Measurements from ENCODE around the gene TBC1D16. TPM values are rescaled to one million over a fixed set of nuclear protein-coding genes. Genes with fewer than 3 reads are reported as not detected.

Gene TBC1D16
- total RNA-seq, 2 donors from 2014 or later = 45.9 to 52.1 TPM

GRCh38 chr17:80010283-80010858 is 25.3 kb downstream of the TBC1D16 start:
- Histone ChIP-seq H3K27ac (no peak overlapping the region), H3K4me1 (ENCODE audit: control insufficient read depth in 1 of 2, low read depth in 2 of 2) (peaks cover 7 to 19% of the 10 kb centered on the region in 2 donors), H3K27me3 (replicated peaks; ENCODE audit: insufficient read depth) (no peaks in the 10 kb centered on the region), H3K9me3 (no peaks in the 10 kb centered on the region), H3K36me3 (peaks cover 19% of the 10 kb centered on the region), H3K4me3 (no peak overlapping the region)
- ATAC-seq (ENCODE audit: insufficient number of reproducible peaks, low FRiP score, low read depth) = no peak
- no peak for DNase-seq (ENCODE audit: low spot score)
- TF ChIP-seq CTCF (IDR thresholded peaks at IDR 0.05) = no peak

- H3K4me3 ChIP-seq = no peak overlapping the region
- DNase-seq (ENCODE audit: low spot score) (no peak), ATAC-seq (ENCODE audit: insufficient number of reproducible peaks, low FRiP score, low read depth) (no peak)
- peaks cover 19% of the 10 kb centered on the region for H3K36me3 ChIP-seq
- no peaks in the 10 kb centered on the region for H3K27me3 ChIP-seq (replicated peaks; ENCODE audit: insufficient read depth)
- H3K4me1 ChIP-seq (ENCODE audit: control insufficient read depth in 1 of 2, low read depth in 2 of 2) = peaks cover 7 to 19% of the 10 kb centered on the region in 2 donors
- no peak for TF ChIP-seq CTCF (IDR thresholded peaks at IDR 0.05)
- H3K27ac ChIP-seq = no peak overlapping the region
- H3K9me3 ChIP-seq = no peaks in the 10 kb centered on the region
These were observed 26.0 kb downstream of the TBC1D16 start for GRCh38 chr17:80009391-80010282.

GRCh38 chr17:80008848-80009247 is 26.8 kb downstream of the TBC1D16 start:
- TF ChIP-seq CTCF (IDR thresholded peaks at IDR 0.05) = no peak
- Histone ChIP-seq H3K9me3 (no peaks in the 10 kb centered on the region), H3K27me3 (replicated peaks; ENCODE audit: insufficient read depth) (no peaks in the 10 kb centered on the region), H3K27ac (no peak overlapping the region), H3K4me3 (no peak overlapping the region), H3K36me3 (peaks cover 19% of the 10 kb centered on the region), H3K4me1 (ENCODE audit: control insufficient read depth in 1 of 2, low read depth in 2 of 2) (peaks cover 7 to 19% of the 10 kb centered on the region in 2 donors)
- ATAC-seq (ENCODE audit: insufficient number of reproducible peaks, low FRiP score, low read depth) (no peak), DNase-seq (ENCODE audit: low spot score) (no peak)

GRCh38 chr17:80008383-80008840 is 27.3 kb downstream of the TBC1D16 start:
- no peak overlapping the region for H3K27ac ChIP-seq

More at GRCh38 chr17:80008383-80008840, 27.3 kb downstream of the TBC1D16 start:
- peak; percentile 29 for ATAC-seq (ENCODE audit: insufficient number of reproducible peaks, low FRiP score, low read depth)
- H3K4me1 ChIP-seq (ENCODE audit: control insufficient read depth in 1 of 2, low read depth in 2 of 2) = peaks cover 7 to 19% of the 10 kb centered on the region in 2 donors
- DNase-seq (ENCODE audit: low spot score) = no peak
- no peak overlapping the region for H3K4me3 ChIP-seq
- peaks cover 19% of the 10 kb centered on the region for H3K36me3 ChIP-seq
- no peaks in the 10 kb centered on the region for H3K9me3 ChIP-seq
- TF ChIP-seq CTCF (IDR thresholded peaks at IDR 0.05) = peak; percentile 96
- no peaks in the 10 kb centered on the region for H3K27me3 ChIP-seq (replicated peaks; ENCODE audit: insufficient read depth)

Data from thoracic aorta (tissue), 2 donors.